GM12865 (cell line): ENCODE results near the gene YOD1.
"Not testable (repeated sequence)": the region's sequence is repeated elsewhere in the genome, so short reads cannot be mapped to it uniquely, and the experiment has no call there.

Source experiments
- DNase-seq: peaks from one replicate; pipeline ENCODE4 v3.0.0; 2010; ENCODE audit warnings: low read depth
- H3K4me3 ChIP-seq: 2 replicates; pipeline ENCODE4 v1.5.1; 2011; ENCODE audit warnings: mild to moderate bottlenecking, low read depth, low read length, control low read depth
- CTCF ChIP-seq: IDR thresholded peaks from 2 replicates; pipeline ENCODE4 v1.5.1; 2011; ENCODE audit warnings: low read length, control low read depth, low read depth, inconsistent platforms; ENCODE audit not compliant: insufficient read depth; ENCODE audit errors: missing control alignments

The YOD1 gene

DNA sequence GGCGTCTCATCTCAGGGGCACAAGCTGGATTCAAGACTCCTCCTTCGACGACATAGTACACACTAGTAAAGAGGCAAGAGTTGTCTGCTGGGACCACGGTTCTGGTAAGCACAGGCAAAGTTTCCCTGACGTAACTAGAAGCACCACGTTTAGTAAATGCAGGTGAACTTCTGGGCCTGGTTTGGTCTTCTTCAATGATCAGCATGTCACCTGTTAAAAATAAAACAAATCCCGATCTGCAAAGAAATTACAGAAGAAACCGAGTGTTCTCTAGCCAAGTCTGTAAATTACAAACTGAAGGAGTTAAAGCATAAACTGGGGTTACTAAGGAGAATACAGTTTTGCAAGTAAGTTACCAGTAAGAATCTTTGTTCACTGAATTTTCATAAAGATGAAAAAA, 1.5 kb downstream of the YOD1 start:
- DNase-seq = no peak
- peak overlapping the region; percentile 98 for H3K4me3 ChIP-seq
- no peak for TF ChIP-seq CTCF

DNA sequence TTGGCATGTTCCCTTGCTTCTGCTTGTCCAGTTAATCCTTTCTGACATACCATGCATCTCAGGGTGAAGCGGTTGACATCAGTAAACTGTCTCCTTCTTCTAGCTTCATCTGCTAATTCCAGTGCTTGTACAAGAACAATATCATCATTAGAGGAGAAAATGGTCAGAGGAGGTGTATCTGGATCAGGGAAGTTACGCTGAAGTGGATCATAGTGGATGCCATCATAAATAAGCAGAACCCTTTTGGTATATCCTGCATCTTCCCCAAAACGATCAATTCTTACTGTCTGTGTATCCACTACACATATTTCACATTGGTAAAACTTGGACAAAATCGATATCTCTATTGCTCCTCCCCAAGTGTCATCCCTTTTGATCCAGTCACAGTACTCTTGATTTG, 2.0 kb downstream of the YOD1 start:
- DNase-seq = no peak
- no peak for TF ChIP-seq CTCF
- no peak overlapping the region for H3K4me3 ChIP-seq

- no peak overlapping the region for H3K4me3 ChIP-seq
- no peak for DNase-seq
- TF ChIP-seq CTCF = no peak
Measured at GRCh38 chr1:207048041-207048440, 3.0 kb downstream of the YOD1 start.

- no peak for DNase-seq
- no peak overlapping the region for H3K4me3 ChIP-seq
- no peak for TF ChIP-seq CTCF
Measured at GRCh38 chr1:207047505-207047904, 3.5 kb downstream of the YOD1 start.

GRCh38 chr1:207045453-207045852, 5.6 kb downstream of the YOD1 start:
- no peak for DNase-seq
- no peak for TF ChIP-seq CTCF

GRCh38 chr1:207041397-207041796, 9.6 kb downstream of the YOD1 start:
- H3K4me3 ChIP-seq, DNase-seq: not testable (repeated sequence)

More at GRCh38 chr1:207045453-207045852, 5.6 kb downstream of the YOD1 start:
- H3K4me3 ChIP-seq = no peak overlapping the region

- TF ChIP-seq CTCF = no peak
- H3K4me3 ChIP-seq = no peak overlapping the region
- no peak for DNase-seq
Measured at GRCh38 chr1:207040181-207040533, 10.9 kb downstream of the YOD1 start.
